PC-9 (cell line): ENCODE results near the gene ZCCHC12. TPM values are rescaled to one million over a fixed set of nuclear protein-coding genes. Genes with fewer than 3 reads are reported as not detected.
A peak's percentile ranks its signal among the peaks of the same experiment; 100 is the strongest.

Source experiments
- Bru-seq: library from RNA; stranded (reverse); fragments of 400-500 nt; gene quantifications from one replicate; lab custom pipeline; 2021; lab: Mats Ljungman, UMichigan
- BruChase-seq, 2 experiments: library from RNA; stranded (reverse); fragments of 400-500 nt; gene quantifications; one replicate each; lab custom pipeline; 2021; lab: Mats Ljungman, UMichigan
- BruUV-seq: library from RNA; stranded (reverse); fragments of 400-500 nt; replicated peaks from 2 replicates; lab custom pipeline; 2021; lab: Mats Ljungman, UMichigan
- CTCF ChIA-PET: fragments of 300-600 bp; sonication (Branson Sonifier 250); formaldehyde crosslinking; loops from one replicate; lab custom pipeline; 2022; ENCODE audit warnings: antibody characterized with exemption; lab: Charles Lee
- POLR2A ChIA-PET: fragments of 300-600 bp; sonication (Branson Sonifier 250); formaldehyde crosslinking; loops from one replicate; lab custom pipeline; 2022; ENCODE audit warnings: antibody characterized with exemption; ENCODE audit not compliant: unreplicated experiment; lab: Charles Lee
- DNase-seq, 2 experiments: peaks; one replicate each; pipeline versions ENCODE4 v3.0.0 to v3.0.0-alpha.2; 2015 to 2022; ENCODE audit warnings: mixed read lengths in 1 of 2
- H2AFZ ChIP-seq: fragments of 200-600 bp; sonication (generic); 2 replicates; pipeline ENCODE4 v1.8.1; 2017; ENCODE audit warnings: antibody characterized with exemption
- H3F3A ChIP-seq: fragments of 200-600 bp; sonication (generic); 2 replicates; pipeline ENCODE4 v1.8.1; 2017; ENCODE audit warnings: antibody characterized with exemption, mild to moderate bottlenecking, low read depth; ENCODE audit not compliant: insufficient read depth
- H3K27ac ChIP-seq: fragments of 200-600 bp; sonication (generic); 2 replicates; pipeline ENCODE4 v1.6.1; 2016; ENCODE audit warnings: mixed run types
- H3K27me3 ChIP-seq: fragments of 200-600 bp; sonication (generic); 2 replicates; pipeline ENCODE4 v1.6.1; 2016; ENCODE audit warnings: low read depth, mixed run types; ENCODE audit not compliant: insufficient read depth
- H3K36me3 ChIP-seq: fragments of 200-600 bp; sonication (generic); 2 replicates; pipeline ENCODE4 v1.6.1; 2016; ENCODE audit warnings: low read depth, mixed run types
- H3K4me1 ChIP-seq: fragments of 200-600 bp; sonication (generic); replicated peaks from 2 replicates; pipeline ENCODE4 v1.6.1; 2016; ENCODE audit warnings: mixed run types; ENCODE audit not compliant: insufficient read depth
- H3K4me2 ChIP-seq: fragments of 200-600 bp; sonication (generic); 2 replicates; pipeline ENCODE4 v1.6.1; 2017; ENCODE audit warnings: mixed run types
- H3K4me3 ChIP-seq: fragments of 200-600 bp; sonication (generic); 2 replicates; pipeline ENCODE4 v1.6.1; 2016; ENCODE audit warnings: mixed run types
- H3K79me2 ChIP-seq: fragments of 200-600 bp; sonication (generic); 2 replicates; pipeline ENCODE4 v1.6.1; 2017; ENCODE audit warnings: low read depth, mixed run types
- H3K9me2 ChIP-seq: fragments of 200-600 bp; sonication (generic); 2 replicates; pipeline ENCODE4 v1.8.1; 2017; ENCODE audit warnings: mild to moderate bottlenecking; ENCODE audit not compliant: insufficient read depth
- H3K9me3 ChIP-seq: fragments of 200-600 bp; sonication (generic); 2 replicates; pipeline ENCODE4 v1.8.1; 2016; ENCODE audit warnings: low read depth; ENCODE audit not compliant: insufficient read depth
- H4K20me1 ChIP-seq: fragments of 200-600 bp; sonication (generic); 2 replicates; pipeline ENCODE4 v1.8.1; 2017; ENCODE audit not compliant: insufficient read depth
- EZH2 ChIP-seq: fragments of 200-600 bp; sonication (generic); IDR thresholded peaks from 2 replicates; pipeline ENCODE4 v1.8.0; 2017; ENCODE audit warnings: antibody characterized with exemption, low read depth
- intact Hi-C: fragments of 100-400 bp; cut with micrococcal nuclease; formaldehyde crosslinking; loops from one replicate; pipeline ENCODE4 v1.10.0; 2022; ENCODE audit not compliant: unreplicated experiment
- long read RNA-seq: library from polyadenylated mRNA; stranded (forward); transcript quantifications from one replicate; pipeline ENCODE4 v2.0.0, GENCODE V29; 2022
- total RNA-seq: library from RNA; stranded (reverse); gene quantifications from 2 replicates; pipeline ENCODE4 v1.2.3, GENCODE V29; 2021
- TF ChIP-seq, protein P1 (sequence below): fragments of 200-600 bp; sonication (generic); conservative IDR thresholded peaks from 2 replicates; pipeline ENCODE4 v1.6.1; 2017; ENCODE audit warnings: mixed run types, antibody characterized with exemption, mild to moderate bottlenecking, moderate library complexity

Gene ZCCHC12
- total RNA-seq, result not detected in 2 replicates
- Bru-seq, nascent RNA, result not detected
- BruChase-seq, experiment 1, labeled RNA remaining after a 2-hour chase, result percentile 27 among the genes with signal in this experiment
- percentile 25 among the genes with signal in this experiment for BruChase-seq, experiment 2, labeled RNA remaining after a 6-hour chase
- long read RNA-seq, result 0 reads

DNA sequence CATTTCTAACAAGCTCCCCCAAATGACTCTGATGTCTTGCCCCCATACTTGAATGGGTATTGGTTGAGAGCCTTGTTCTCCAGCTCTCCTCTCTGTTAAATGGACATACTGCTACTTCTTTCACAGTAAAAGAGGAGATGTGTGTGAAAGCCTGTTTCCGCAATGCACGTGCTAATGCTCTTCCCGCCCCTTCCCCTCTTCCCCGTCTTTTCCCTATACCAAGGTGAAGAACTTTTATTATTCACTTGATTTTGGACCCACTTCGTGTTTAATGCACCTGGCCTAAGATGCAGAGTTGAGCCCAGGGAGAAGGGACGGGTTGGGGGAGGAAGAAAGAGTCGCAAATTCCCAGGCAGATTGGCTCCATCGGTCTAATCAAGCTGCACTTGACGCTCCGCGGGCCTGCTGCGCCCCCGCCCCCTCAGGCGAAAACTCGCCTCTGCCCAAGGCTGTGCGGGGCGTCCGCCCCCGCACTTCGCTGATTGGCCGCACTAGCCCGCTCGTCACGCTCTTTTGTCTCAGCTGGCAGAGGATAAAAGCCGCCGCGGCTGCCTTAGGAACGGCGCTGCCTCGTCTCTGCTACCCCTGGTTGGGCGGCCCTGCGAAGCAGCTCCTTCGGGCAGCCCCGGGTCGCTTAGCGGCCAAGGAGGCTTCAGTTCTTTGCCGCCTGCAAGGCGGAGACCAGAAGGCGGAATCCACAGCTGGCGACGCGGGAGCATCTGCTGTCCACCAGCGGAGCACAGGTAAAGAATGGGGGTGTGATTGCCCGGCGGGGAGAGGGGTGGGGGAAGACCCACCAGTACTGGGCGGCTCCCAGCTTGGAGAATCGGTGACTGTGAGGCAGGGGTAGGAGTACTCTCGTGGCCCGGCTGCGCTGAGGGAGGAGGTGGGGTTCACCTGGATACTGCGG is at the start of gene ZCCHC12:
Gene ZCCHC12, plus strand, starts transcription at position 562 of the 910 bp plus-strand sequence. CDS start 1,421 bp downstream, outside the sequence.
- Histone ChIP-seq H3K4me3 (peak within 1 kb of the TSS; percentile 44; the same call in 1 of the 2 replicates), H3F3A (no peaks in the 10 kb centered on the region), H2AFZ (0 out of 2 replicates have a peak within 1 kb of the TSS, but pooled peaks have one; percentile 44), H3K4me1 (no peaks in the 10 kb centered on the region), H3K27me3 (peaks cover 30% of the 10 kb centered on the region), H3K27ac (no peak within 1 kb of the TSS), H3K4me2 (peak within 1 kb of the TSS; percentile 77), H3K9me2 (no peaks in the 10 kb centered on the region), H4K20me1 (no peaks in the 10 kb centered on the region), H3K79me2 (no peaks in the 10 kb centered on the region), H3K36me3 (no peaks in the 10 kb centered on the region), H3K9me3 (no peaks in the 10 kb centered on the region)
- intact Hi-C loops, result no loop called here
- peak in 1 of 2 experiments; percentile 51 for DNase-seq
- TF ChIP-seq, protein P1, sequence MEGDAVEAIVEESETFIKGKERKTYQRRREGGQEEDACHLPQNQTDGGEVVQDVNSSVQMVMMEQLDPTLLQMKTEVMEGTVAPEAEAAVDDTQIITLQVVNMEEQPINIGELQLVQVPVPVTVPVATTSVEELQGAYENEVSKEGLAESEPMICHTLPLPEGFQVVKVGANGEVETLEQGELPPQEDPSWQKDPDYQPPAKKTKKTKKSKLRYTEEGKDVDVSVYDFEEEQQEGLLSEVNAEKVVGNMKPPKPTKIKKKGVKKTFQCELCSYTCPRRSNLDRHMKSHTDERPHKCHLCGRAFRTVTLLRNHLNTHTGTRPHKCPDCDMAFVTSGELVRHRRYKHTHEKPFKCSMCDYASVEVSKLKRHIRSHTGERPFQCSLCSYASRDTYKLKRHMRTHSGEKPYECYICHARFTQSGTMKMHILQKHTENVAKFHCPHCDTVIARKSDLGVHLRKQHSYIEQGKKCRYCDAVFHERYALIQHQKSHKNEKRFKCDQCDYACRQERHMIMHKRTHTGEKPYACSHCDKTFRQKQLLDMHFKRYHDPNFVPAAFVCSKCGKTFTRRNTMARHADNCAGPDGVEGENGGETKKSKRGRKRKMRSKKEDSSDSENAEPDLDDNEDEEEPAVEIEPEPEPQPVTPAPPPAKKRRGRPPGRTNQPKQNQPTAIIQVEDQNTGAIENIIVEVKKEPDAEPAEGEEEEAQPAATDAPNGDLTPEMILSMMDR, result no peak
- TF ChIP-seq EZH2, result no peak
- CTCF ChIA-PET, result interaction anchor here (0.6 to 1.1 kb wide), 3 partner anchors 13 to 292 kb away, joined by 3 to 5 read pairs (median 4); no protein-coding TSS in a partner anchor
- BruUV-seq, result no TSS peak
- POLR2A ChIA-PET, result no interaction called here

DNA sequence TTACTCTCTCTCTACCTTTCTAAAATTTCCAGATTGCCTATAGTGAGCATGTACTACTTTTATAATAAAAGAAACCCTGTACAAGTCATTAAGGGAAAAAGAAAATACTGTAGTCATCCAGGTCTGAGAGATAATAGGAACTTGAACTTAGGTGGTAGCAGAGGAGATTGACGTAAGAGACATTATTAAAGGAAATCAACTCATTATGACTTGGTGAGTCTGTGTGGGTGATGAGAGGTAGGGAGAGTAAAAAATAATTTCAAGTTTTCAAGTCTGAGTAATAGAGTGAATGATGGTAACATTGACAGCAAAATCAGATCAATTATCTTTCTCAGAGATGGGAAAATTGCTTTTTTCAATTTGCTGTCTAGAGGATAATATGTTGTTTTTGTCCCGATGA is 44.0 kb upstream of the ZCCHC12 start:
- H3K79me2 ChIP-seq, result no peaks in the 10 kb centered on the region
- no peak for DNase-seq
- POLR2A ChIA-PET, result no interaction called here
- H3K9me3 ChIP-seq, result no peaks in the 10 kb centered on the region
- H3K9me2 ChIP-seq, result no peaks in the 10 kb centered on the region
- intact Hi-C loops, result no loop called here
- H3K36me3 ChIP-seq, result peaks cover 9% of the 10 kb centered on the region
- no peaks in the 10 kb centered on the region for H4K20me1 ChIP-seq
- no peaks in the 10 kb centered on the region for H3F3A ChIP-seq
- H3K4me1 ChIP-seq, result no peaks in the 10 kb centered on the region
- H2AFZ ChIP-seq, result no peak overlapping the region
- no peaks in the 10 kb centered on the region for H3K27me3 ChIP-seq
- no TSS peak for BruUV-seq
- no peak overlapping the region for H3K4me3 ChIP-seq
- TF ChIP-seq, protein P1, result no peak
- no peak for TF ChIP-seq EZH2
- no peak overlapping the region for H3K4me2 ChIP-seq
- CTCF ChIA-PET, result no interaction called here
- H3K27ac ChIP-seq, result no peak overlapping the region

DNA sequence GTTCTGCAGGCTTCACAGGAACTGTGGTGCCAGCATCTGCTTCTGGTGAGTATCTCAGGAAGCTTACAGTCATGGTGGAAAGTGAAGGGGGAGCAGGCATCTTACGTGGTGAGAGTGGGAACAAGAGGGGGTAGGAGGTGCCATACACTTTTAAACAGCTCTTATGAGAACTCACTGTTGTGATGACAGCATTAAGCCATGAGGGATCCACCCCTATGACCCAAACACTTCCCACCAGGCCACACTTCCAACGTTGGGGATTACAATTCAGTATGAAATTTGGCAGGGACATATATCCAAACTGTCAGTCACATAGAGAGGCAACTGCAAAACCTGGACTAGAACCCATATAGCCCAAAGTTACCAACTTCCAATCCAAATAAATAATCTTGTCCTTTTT is 43.1 kb upstream of the ZCCHC12 start:
- H2AFZ ChIP-seq, result no peak overlapping the region
- H3K9me2 ChIP-seq, result no peaks in the 10 kb centered on the region
- H3K4me3 ChIP-seq, result no peak overlapping the region
- peaks cover 10% of the 10 kb centered on the region for H3K36me3 ChIP-seq
- no peaks in the 10 kb centered on the region for H3F3A ChIP-seq
- no peaks in the 10 kb centered on the region for H3K27me3 ChIP-seq
- H3K4me1 ChIP-seq, result no peaks in the 10 kb centered on the region
- no peaks in the 10 kb centered on the region for H3K9me3 ChIP-seq
- no peaks in the 10 kb centered on the region for H3K79me2 ChIP-seq
- intact Hi-C loops, result no loop called here
- no peak overlapping the region for H3K4me2 ChIP-seq
- no TSS peak for BruUV-seq
- TF ChIP-seq, protein P1, result no peak
- no peak for TF ChIP-seq EZH2
- H4K20me1 ChIP-seq, result no peaks in the 10 kb centered on the region
- ChIA-PET POLR2A (no interaction called here), CTCF (no interaction called here)
- DNase-seq, result no peak
- H3K27ac ChIP-seq, result no peak overlapping the region
